HFFc6 (cell line): Measurements from ENCODE around the gene TPBGL. TPM values are rescaled to one million over a fixed set of nuclear protein-coding genes. Genes with fewer than 3 reads are reported as not detected.

Experiments used
- DNase-seq: peaks from one replicate; pipeline ENCODE4 v3.0.0-alpha.2; 2018
- H3K27ac Mint-ChIP-seq: 2 replicates; pipeline ENCODE4 v1.8.0; 2020; ENCODE audit warnings: mild to moderate bottlenecking, mixed read lengths
- H3K27me3 Mint-ChIP-seq: 2 replicates; pipeline ENCODE4 v1.8.0; 2021; ENCODE audit warnings: mild to moderate bottlenecking, moderate library complexity, mixed read lengths; ENCODE audit not compliant: insufficient read depth
- H3K36me3 Mint-ChIP-seq: 2 replicates; pipeline ENCODE4 v1.8.0; 2021; ENCODE audit warnings: low read depth, mixed read lengths
- H3K4me1 Mint-ChIP-seq: 2 replicates; pipeline ENCODE4 v1.8.0; 2020; ENCODE audit warnings: low read depth, mixed read lengths
- H3K4me3 Mint-ChIP-seq: 2 replicates; pipeline ENCODE4 v1.8.0; 2020; ENCODE audit warnings: mild to moderate bottlenecking, moderate library complexity, mixed read lengths
- H3K9me3 Mint-ChIP-seq: 2 replicates; pipeline ENCODE4 v1.8.0; 2020; ENCODE audit warnings: mild to moderate bottlenecking, mixed read lengths
- total RNA-seq, 6 experiments: library from RNA; stranded (reverse); fragmentation: NEBNext Ultra II Directional; extraction: Animal tissue kit (Norgen Biotek cat#: 25700); gene quantifications; 2 replicates in 1 of 6; 3 replicates in 5 of 6; pipeline ENCODE4 v1.2.3, GENCODE V29; 2021
- TF ChIP-seq, protein P1 (sequence below): fragments of 200-600 bp; sonication (generic); IDR thresholded peaks from 2 replicates; pipeline ENCODE4 v1.5.0; 2021; ENCODE audit warnings: antibody characterized with exemption, mild to moderate bottlenecking

The TPBGL gene
- total RNA-seq, 6 experiments from 2014 or later, result not detected

DNA sequence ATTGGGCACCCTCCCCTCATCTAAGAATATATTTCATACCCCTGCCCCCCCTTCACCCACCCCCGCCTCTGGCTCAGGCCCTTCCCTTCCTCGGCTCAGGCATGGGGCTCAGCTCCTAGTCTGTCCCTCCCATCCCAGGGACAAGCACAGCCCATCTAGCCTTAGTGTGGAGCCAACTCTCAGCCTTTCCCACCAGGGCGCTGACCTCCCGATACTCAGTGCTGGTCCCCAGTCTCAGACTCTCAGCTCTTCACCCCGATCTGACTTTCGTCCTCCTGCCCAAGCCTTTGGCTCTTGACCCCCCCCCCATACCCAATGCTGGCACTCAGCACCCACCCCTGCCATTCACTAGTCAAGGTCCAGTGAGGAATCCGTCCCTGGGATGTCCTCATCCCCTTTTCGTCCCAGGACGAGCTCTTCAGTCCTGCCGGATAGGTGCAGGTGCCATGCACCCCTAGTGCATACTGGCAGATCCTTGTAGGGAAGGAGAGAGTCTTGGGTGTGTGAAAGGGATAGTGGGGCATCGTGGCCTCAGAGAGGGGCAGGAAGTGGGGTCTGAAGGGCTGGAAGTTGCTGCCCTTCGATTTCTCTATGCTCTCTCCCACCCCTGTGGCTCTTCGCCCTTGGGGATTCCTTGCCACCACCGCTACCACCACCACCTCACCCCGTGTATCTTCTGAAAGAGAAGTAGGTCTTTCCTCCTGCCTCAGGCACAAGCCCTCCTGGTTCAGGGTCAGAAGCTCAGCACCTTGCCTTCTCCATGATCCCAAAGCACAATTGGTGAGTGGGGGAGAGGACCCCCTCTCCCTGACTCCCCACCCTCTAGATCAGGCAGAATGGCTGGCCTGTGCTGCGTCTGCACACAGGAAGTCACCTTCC, 2.4 kb downstream of the TPBGL start:
- Mint-ChIP-seq H3K36me3 (no peaks in the 10 kb centered on the region), H3K4me3 (peak overlapping the region; percentile 72), H3K27me3 (peaks cover 63% of the 10 kb centered on the region), H3K9me3 (no peaks in the 10 kb centered on the region), H3K4me1 (no peaks in the 10 kb centered on the region), H3K27ac (no peak overlapping the region)
- TF ChIP-seq, protein P1, sequence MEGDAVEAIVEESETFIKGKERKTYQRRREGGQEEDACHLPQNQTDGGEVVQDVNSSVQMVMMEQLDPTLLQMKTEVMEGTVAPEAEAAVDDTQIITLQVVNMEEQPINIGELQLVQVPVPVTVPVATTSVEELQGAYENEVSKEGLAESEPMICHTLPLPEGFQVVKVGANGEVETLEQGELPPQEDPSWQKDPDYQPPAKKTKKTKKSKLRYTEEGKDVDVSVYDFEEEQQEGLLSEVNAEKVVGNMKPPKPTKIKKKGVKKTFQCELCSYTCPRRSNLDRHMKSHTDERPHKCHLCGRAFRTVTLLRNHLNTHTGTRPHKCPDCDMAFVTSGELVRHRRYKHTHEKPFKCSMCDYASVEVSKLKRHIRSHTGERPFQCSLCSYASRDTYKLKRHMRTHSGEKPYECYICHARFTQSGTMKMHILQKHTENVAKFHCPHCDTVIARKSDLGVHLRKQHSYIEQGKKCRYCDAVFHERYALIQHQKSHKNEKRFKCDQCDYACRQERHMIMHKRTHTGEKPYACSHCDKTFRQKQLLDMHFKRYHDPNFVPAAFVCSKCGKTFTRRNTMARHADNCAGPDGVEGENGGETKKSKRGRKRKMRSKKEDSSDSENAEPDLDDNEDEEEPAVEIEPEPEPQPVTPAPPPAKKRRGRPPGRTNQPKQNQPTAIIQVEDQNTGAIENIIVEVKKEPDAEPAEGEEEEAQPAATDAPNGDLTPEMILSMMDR, result no peak
- no peak for DNase-seq

DNA sequence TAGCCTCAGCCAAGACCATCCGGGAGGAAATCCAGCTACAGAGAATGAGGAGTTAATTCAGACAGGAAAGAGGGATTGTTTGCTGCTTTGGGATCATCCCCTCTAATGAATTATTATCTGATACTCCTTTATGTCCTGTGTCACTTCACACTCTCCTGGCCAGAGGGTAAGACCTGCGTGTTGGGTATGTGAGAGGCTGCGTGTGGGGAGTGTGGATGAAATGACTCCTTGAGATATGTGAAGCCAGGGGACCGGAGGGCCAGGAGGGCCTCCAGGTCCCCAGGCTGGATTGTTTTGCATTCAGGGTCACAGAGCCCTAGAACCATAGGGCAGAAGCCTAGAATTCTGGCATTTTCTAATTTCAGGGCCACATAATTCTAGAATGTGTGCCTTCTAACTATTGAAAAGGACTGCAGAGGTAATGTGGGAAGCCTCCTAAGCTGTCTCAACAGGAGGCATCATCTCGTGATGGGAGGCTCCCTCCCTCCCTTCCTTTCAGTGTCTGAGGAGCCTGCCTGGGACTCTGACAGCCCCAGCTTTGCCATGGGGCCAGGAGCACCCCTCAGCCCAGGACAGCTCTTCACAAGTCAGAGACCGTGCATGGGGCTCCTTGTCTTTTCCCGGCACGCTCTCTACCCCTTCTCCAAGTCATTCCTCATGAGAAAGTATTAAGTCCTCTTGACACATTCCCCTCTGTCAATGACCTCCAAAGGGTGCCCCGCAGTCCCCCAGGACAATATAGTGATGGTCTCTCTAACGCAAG, 3.7 kb downstream of the TPBGL start:
- no peak overlapping the region for H3K27ac Mint-ChIP-seq
- H3K9me3 Mint-ChIP-seq, result no peaks in the 10 kb centered on the region
- TF ChIP-seq, protein P1, result no peak
- H3K4me1 Mint-ChIP-seq, result no peaks in the 10 kb centered on the region
- H3K36me3 Mint-ChIP-seq, result no peaks in the 10 kb centered on the region
- DNase-seq, result no peak
- H3K27me3 Mint-ChIP-seq, result peaks cover 60% of the 10 kb centered on the region
- H3K4me3 Mint-ChIP-seq, result no peak overlapping the region

DNA sequence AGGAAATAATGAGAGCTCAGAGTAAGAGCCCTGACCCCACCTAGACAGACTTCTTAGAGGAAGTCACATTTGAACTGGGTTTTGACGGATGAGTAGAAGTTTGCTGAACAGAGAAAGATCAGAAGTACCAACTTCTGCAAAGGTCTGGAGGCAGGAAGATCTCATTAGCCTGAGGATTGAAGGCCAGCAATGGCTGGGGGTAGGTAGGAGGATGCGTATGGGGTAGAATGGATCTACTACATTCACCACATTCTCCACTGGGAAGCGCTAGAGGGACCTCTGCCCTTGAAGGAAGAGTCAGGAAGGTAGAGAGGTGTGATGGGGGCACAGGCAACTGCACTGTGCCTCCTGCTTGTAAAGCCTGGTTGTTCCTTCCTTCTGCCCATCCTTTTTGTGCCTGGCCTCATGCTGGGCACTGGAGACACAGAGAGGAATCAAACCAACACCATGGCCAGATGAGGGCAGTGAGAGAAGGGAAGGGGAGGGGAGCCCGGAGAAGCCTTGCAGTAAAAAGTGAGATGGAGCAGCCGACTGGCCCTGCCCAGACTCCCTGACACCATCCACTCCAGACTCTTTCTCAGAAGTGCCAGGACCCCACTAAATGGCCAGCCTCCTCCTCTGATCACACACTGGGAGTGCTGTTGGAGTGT, 4.9 kb downstream of the TPBGL start:
- peaks cover 48% of the 10 kb centered on the region for H3K27me3 Mint-ChIP-seq
- H3K9me3 Mint-ChIP-seq, result no peaks in the 10 kb centered on the region
- TF ChIP-seq, protein P1, result peak; percentile 12; the same call in 1 of the 2 replicates
- no peak for DNase-seq
- H3K36me3 Mint-ChIP-seq, result no peaks in the 10 kb centered on the region
- H3K4me3 Mint-ChIP-seq, result no peak overlapping the region
- no peak overlapping the region for H3K27ac Mint-ChIP-seq
- H3K4me1 Mint-ChIP-seq, result no peaks in the 10 kb centered on the region

DNA sequence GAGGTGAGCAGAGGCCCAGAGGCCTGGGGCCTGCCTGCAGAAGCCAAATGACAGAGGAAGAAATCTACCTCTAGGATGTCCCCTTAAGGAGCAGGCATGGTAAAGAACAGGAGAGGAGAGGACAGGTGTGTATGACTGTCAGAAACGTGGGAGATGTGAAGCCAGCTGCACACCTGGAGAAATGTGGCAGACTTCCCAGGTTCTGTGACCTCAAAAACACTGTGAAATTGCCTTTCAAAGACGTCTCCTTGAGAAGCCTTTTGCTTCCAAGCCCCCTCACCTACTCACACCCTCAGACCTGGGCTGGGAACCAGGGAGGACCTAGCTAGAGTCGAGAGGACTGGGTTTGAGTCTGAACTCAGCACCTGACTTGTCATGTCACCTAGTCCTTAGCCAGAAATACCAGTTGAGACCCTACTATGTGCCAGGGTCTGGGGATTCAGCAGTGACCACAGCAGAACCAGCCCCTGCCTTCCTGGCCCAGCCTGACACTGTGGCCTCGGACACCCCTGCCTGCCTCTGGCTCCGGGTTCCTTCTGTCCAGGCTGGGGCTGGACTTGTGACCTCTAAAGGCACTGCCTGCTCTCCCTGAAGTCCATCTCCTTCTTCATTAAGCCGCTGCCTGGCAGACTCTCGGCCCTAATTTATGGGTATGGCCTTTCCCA, 5.6 kb downstream of the TPBGL start:
- H3K36me3 Mint-ChIP-seq, result no peaks in the 10 kb centered on the region
- TF ChIP-seq, protein P1, result no peak
- H3K4me1 Mint-ChIP-seq, result no peaks in the 10 kb centered on the region
- no peak overlapping the region for H3K27ac Mint-ChIP-seq
- H3K4me3 Mint-ChIP-seq, result no peak overlapping the region
- DNase-seq, result no peak
- no peaks in the 10 kb centered on the region for H3K9me3 Mint-ChIP-seq
- H3K27me3 Mint-ChIP-seq, result peaks cover 48% of the 10 kb centered on the region

DNA sequence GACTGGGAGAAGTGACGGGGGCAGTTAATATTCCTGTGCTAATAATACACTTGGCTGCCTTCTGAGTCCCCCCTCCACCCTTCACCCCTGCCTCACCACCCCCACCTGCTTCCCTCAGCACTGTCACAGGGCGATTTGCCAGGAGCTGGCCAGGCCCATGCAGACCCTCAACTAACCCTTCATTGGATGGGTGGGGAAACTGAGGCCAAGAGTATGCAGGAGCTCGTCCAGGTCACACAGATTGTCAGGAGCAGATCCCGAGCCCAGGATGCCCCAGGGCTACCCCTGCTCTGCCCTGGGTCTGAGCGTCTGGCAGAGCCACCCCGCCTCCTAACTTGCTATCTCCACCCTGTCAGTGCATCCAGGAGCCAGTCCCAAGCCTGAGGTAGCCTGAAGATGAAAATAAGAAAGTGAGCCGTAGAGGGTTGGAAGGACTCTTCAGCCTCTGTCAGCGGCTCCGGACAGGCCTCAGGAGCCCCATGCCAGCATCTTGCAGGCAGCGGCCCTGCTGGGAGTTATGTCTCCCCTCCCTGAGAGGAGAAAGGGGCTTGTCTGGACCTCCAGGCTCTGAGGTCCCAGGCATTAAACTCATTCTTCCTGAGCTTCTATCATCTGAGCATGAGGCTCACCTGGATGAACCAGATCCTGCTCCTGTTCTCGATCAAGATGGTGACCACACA, 6.2 kb downstream of the TPBGL start:
- no peaks in the 10 kb centered on the region for H3K4me1 Mint-ChIP-seq
- TF ChIP-seq, protein P1, result no peak
- H3K36me3 Mint-ChIP-seq, result no peaks in the 10 kb centered on the region
- peaks cover 48% of the 10 kb centered on the region for H3K27me3 Mint-ChIP-seq
- DNase-seq, result no peak
- H3K4me3 Mint-ChIP-seq, result no peak overlapping the region
- no peaks in the 10 kb centered on the region for H3K9me3 Mint-ChIP-seq
- H3K27ac Mint-ChIP-seq, result no peak overlapping the region
